Caco-2 (cell line): ENCODE measurements around the gene MTX1. TPM values are rescaled to one million over a fixed set of nuclear protein-coding genes. Genes with fewer than 3 reads are reported as not detected.
A peak's percentile ranks its signal among the peaks of the same experiment; 100 is the strongest.
"Not testable (repeated sequence)": the region's sequence is repeated elsewhere in the genome, so short reads cannot be mapped to it uniquely, and the experiment has no call there.

ENCODE experiments used
- BruUV-seq: library from RNA; stranded (reverse); fragments of 400-500 nt; replicated peaks from 2 replicates; lab custom pipeline; 2021; lab: Mats Ljungman, UMichigan
- CTCF ChIA-PET: fragments of 300-600 bp; sonication (Branson Sonifier 250); formaldehyde crosslinking; loops from one replicate; lab custom pipeline; 2022; ENCODE audit warnings: antibody characterized with exemption; lab: Charles Lee
- POLR2A ChIA-PET: fragments of 300-600 bp; sonication (Branson Sonifier 250); formaldehyde crosslinking; loops from one replicate; lab custom pipeline; 2022; ENCODE audit warnings: antibody characterized with exemption; lab: Charles Lee
- DNase-seq, 2 experiments: peaks; one replicate each; pipeline versions ENCODE4 v3.0.0 to v3.0.0-alpha.2; 2020 to 2022
- H3K27me3 ChIP-seq: replicated peaks from 2 replicates; pipeline ENCODE4 v1.6.0; 2011; ENCODE audit warnings: low read length; ENCODE audit not compliant: control insufficient read depth, insufficient read depth
- H3K36me3 ChIP-seq: 2 replicates; pipeline ENCODE4 v1.5.1; 2011; ENCODE audit warnings: low read length; ENCODE audit not compliant: control insufficient read depth, insufficient read depth
- H3K4me1 ChIP-seq: fragments of 250-450 bp; sonication (Bioruptor Pico); 2 replicates; pipeline ENCODE4 v1.5.1; 2020; ENCODE audit warnings: mild to moderate bottlenecking
- H3K4me3 ChIP-seq: 2 replicates; pipeline ENCODE4 v1.5.1; 2011; ENCODE audit warnings: low read depth, mild to moderate bottlenecking, control low read depth, low read length
- H3K9me3 ChIP-seq: fragments of 250-450 bp; sonication (Bioruptor Pico); 2 replicates; pipeline ENCODE4 v1.5.1; 2020; ENCODE audit warnings: mild to moderate bottlenecking, moderate library complexity
- H3K27ac Mint-ChIP-seq: one replicate; pipeline ENCODE4 v1.8.0; 2022; ENCODE audit warnings: mixed read lengths; ENCODE audit not compliant: unreplicated experiment
- H3K27me3 Mint-ChIP-seq: one replicate; pipeline ENCODE4 v1.8.0; 2022; ENCODE audit warnings: mixed read lengths; ENCODE audit not compliant: insufficient read depth, unreplicated experiment
- H3K36me3 Mint-ChIP-seq: one replicate; pipeline ENCODE4 v1.8.0; 2022; ENCODE audit warnings: mild to moderate bottlenecking, mixed read lengths; ENCODE audit not compliant: insufficient read depth, unreplicated experiment
- H3K4me1 Mint-ChIP-seq: one replicate; pipeline ENCODE4 v1.8.0; 2022; ENCODE audit warnings: low read depth, mixed read lengths; ENCODE audit not compliant: unreplicated experiment
- H3K4me3 Mint-ChIP-seq: one replicate; pipeline ENCODE4 v1.8.0; 2022; ENCODE audit warnings: mild to moderate bottlenecking, moderate library complexity, mixed read lengths; ENCODE audit not compliant: unreplicated experiment
- H3K9me3 Mint-ChIP-seq: one replicate; pipeline ENCODE4 v1.8.0; 2022; ENCODE audit warnings: mixed read lengths; ENCODE audit not compliant: unreplicated experiment
- intact Hi-C: fragments of 100-400 bp; cut with micrococcal nuclease; formaldehyde crosslinking; loops from one replicate; pipeline ENCODE4 v1.10.0; 2022; ENCODE audit not compliant: unreplicated experiment
- total RNA-seq: library from RNA; stranded (reverse); gene quantifications from 2 replicates; pipeline ENCODE4 v1.2.3, GENCODE V29; 2022
- TF ChIP-seq, protein P1 (sequence below), 2 experiments: fragments of 200-600 bp in 1 of 2; IDR thresholded peaks; 1 replicate in 1 of 2; 2 replicates in 1 of 2; pipeline versions ENCODE4 v1.5.1 to v1.8.0; 2011 to 2022; ENCODE audit warnings: antibody characterized with exemption in 1 of 2, control low read depth in 1 of 2, inconsistent platforms in 1 of 2, low read depth in 1 of 2, low read length in 1 of 2, mild to moderate bottlenecking in 1 of 2, moderate library complexity in 1 of 2; ENCODE audit not compliant: insufficient read depth in 1 of 2, severe bottlenecking in 1 of 2, unreplicated experiment in 1 of 2

MTX1 gene
- total RNA-seq, 1 experiment from 2014 or later = 65.3 TPM

DNA sequence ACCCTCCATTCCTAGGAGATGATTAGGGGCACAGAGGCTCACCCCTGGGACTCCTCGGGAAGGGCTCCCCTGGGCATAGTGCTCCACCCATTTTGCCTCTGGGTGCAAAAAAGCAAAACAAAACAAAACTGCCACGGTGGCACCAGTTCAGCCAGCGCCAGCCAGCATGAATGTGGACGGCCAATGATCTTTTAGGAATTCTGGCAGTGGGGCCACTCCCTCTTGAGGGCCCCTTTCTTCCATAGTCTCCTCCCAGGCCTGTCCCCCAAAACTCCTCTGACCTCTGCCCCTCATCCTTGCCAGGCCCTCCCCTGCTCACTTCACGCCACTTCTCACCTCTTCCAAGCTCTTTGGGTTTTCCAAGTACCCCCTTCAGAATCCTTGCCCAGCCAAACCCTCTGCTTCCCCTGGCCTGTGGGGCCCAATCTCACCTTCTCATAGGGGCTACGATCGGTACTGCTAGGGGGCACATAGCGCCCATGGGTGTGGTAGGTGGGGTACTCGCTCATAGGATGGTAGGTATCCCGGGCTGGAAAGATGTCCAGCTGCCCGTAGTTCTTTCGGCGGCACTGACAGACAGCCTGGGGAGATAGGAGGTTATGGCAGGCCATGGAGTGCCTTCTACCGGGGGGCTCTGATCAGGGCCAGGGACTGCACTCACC lies 21.6 kb upstream of the MTX1 start:
- H3K4me1 ChIP-seq = peaks cover 21% of the 10 kb centered on the region
- no peaks in the 10 kb centered on the region for H3K9me3 ChIP-seq
- BruUV-seq = no TSS peak
- TF ChIP-seq, protein P1, sequence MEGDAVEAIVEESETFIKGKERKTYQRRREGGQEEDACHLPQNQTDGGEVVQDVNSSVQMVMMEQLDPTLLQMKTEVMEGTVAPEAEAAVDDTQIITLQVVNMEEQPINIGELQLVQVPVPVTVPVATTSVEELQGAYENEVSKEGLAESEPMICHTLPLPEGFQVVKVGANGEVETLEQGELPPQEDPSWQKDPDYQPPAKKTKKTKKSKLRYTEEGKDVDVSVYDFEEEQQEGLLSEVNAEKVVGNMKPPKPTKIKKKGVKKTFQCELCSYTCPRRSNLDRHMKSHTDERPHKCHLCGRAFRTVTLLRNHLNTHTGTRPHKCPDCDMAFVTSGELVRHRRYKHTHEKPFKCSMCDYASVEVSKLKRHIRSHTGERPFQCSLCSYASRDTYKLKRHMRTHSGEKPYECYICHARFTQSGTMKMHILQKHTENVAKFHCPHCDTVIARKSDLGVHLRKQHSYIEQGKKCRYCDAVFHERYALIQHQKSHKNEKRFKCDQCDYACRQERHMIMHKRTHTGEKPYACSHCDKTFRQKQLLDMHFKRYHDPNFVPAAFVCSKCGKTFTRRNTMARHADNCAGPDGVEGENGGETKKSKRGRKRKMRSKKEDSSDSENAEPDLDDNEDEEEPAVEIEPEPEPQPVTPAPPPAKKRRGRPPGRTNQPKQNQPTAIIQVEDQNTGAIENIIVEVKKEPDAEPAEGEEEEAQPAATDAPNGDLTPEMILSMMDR (IDR thresholded peaks at IDR 0.05; ENCODE audit: insufficient read depth in 1 of 2, low read depth in 1 of 2, low read length in 1 of 2, severe bottlenecking in 1 of 2, unreplicated experiment in 1 of 2) = no peak
- Mint-ChIP-seq H3K27ac (peak overlapping the region; percentile 53), H3K4me1 (peaks cover 18% of the 10 kb centered on the region), H3K27me3 (no peaks in the 10 kb centered on the region), H3K36me3 (peaks cover 7% of the 10 kb centered on the region), H3K9me3 (no peaks in the 10 kb centered on the region), H3K4me3 (no peak overlapping the region)
- DNase-seq = peak in 1 of 2 experiments; percentile 27
- intact Hi-C loops = no loop called here
- H3K27me3 ChIP-seq = no peaks in the 10 kb centered on the region
- H3K4me3 ChIP-seq = no peak overlapping the region
- CTCF ChIA-PET = no interaction called here
- POLR2A ChIA-PET = no interaction called here
- no peaks in the 10 kb centered on the region for H3K36me3 ChIP-seq

DNA sequence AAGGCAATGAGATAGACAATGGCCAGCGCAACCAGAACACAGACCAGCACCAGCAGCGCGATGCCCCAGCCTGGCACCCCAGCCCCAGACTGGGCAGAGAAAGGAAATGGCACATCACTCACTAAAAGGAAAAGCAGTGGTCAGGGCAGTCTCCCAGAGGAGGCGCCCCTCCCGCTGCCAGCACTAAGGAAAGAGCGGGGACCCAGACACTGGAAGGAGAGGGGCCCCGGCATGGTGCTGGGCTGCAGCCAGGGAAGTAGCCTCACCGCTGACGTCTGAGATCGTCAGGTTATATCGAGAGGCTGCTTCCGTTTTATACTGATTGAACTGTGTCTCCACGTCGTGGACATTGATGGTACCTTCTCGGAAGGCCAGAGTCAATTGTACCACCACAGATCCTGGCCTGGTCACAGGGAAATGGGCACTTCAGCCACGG lies 21.0 kb upstream of the MTX1 start:
- Mint-ChIP-seq H3K36me3 (peaks cover 7% of the 10 kb centered on the region), H3K27ac (no peak overlapping the region), H3K27me3 (no peaks in the 10 kb centered on the region), H3K9me3 (no peaks in the 10 kb centered on the region), H3K4me1 (peaks cover 18% of the 10 kb centered on the region), H3K4me3 (no peak overlapping the region)
- TF ChIP-seq, protein P1 (IDR thresholded peaks at IDR 0.05; ENCODE audit: insufficient read depth in 1 of 2, low read depth in 1 of 2, low read length in 1 of 2, severe bottlenecking in 1 of 2, unreplicated experiment in 1 of 2) = no peak
- ChIA-PET POLR2A (no interaction called here), CTCF (no interaction called here)
- H3K9me3 ChIP-seq = no peaks in the 10 kb centered on the region
- no peak overlapping the region for H3K4me3 ChIP-seq
- DNase-seq = no peak
- H3K36me3 ChIP-seq = no peaks in the 10 kb centered on the region
- no peaks in the 10 kb centered on the region for H3K27me3 ChIP-seq
- intact Hi-C loops = no loop called here
- BruUV-seq = no TSS peak
- peaks cover 21% of the 10 kb centered on the region for H3K4me1 ChIP-seq

DNA sequence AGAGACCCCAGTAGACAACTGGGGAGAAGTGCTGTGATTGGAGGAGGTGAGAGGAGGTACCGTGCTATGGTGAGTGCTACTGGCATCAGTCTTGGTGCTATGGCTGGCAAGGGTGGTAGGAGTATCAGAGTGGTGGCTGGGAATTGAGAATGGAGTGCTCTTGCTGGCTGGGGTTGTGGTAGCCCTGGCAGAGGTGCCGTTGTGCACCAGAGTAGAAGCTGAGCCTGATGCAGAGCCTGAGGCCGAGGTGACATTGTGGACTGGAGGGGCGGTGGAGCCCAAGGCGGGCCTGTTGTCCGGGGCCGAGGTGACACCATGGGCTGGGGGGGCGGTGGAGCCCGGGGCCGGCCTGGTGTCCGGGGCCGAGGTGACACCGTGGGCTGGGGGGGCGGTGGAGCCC lies 20.2 kb upstream of the MTX1 start:
- no peaks in the 10 kb centered on the region for H3K9me3 ChIP-seq
- Mint-ChIP-seq H3K27me3 (no peaks in the 10 kb centered on the region), H3K27ac (peak overlapping the region; percentile 66), H3K36me3 (peaks cover 7% of the 10 kb centered on the region), H3K9me3 (no peaks in the 10 kb centered on the region), H3K4me1 (peaks cover 18% of the 10 kb centered on the region), H3K4me3 (peak overlapping the region; percentile 7)
- BruUV-seq = no TSS peak
- peaks cover 21% of the 10 kb centered on the region for H3K4me1 ChIP-seq
- H3K27me3 ChIP-seq = no peaks in the 10 kb centered on the region
- no peak for DNase-seq
- H3K36me3 ChIP-seq = no peaks in the 10 kb centered on the region
- H3K4me3 ChIP-seq = no peak overlapping the region
- TF ChIP-seq, protein P1 (IDR thresholded peaks at IDR 0.05; ENCODE audit: insufficient read depth in 1 of 2, low read depth in 1 of 2, low read length in 1 of 2, severe bottlenecking in 1 of 2, unreplicated experiment in 1 of 2) = no peak
- ChIA-PET POLR2A (no interaction called here), CTCF (no interaction called here)
- intact Hi-C loops = no loop called here

DNA sequence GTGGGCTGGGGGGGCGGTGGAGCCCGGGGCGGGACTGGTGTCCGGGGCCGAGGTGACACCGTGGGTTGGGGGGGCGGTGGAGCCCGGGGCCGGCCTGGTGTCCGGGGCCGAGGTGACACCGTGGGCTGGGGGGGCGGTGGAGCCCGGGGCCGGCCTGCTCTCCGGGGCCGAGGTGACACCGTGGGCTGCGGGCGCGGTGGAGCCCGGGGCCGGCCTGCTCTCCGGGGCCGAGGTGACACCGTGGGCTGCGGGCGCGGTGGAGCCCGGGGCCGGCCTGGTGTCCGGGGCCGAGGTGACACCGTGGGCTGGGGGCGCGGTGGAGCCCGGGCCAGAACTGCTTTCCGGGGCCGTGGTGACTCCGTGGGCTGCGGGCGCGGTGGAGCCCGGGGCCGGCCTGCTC lies 18.6 kb upstream of the MTX1 start:
- peaks cover 23% of the 10 kb centered on the region for H3K36me3 Mint-ChIP-seq
- H3K36me3 ChIP-seq, H3K27ac Mint-ChIP-seq, H3K27me3 ChIP-seq, H3K27me3 Mint-ChIP-seq, BruUV-seq, CTCF ChIA-PET, DNase-seq, POLR2A ChIA-PET, H3K4me3 ChIP-seq, H3K9me3 ChIP-seq, H3K4me3 Mint-ChIP-seq, H3K9me3 Mint-ChIP-seq: not testable (repeated sequence)
- H3K4me1 Mint-ChIP-seq = peaks cover 27% of the 10 kb centered on the region
- intact Hi-C loops = loop anchor here (5.0 kb wide), 2 partner anchors 37 to 52 kb away; a partner anchor contains a TSS
- peaks cover 20% of the 10 kb centered on the region for H3K4me1 ChIP-seq
